Keratinocyte (primary cell): ENCODE results near the gene CAPNS1.

Experiments used
- CTCF ChIP-seq, 3 experiments: IDR thresholded peaks in 1 of 3; conservative IDR thresholded peaks in 1 of 3; optimal IDR thresholded peaks in 1 of 3; 2 replicates in 2 of 3; 3 replicates in 1 of 3; pipeline versions ENCODE3 to v1.5.1; 2011; ENCODE audit warnings: low read length in 3 of 3, mild to moderate bottlenecking in 3 of 3, moderate library complexity in 2 of 3, control low read depth in 1 of 3, inconsistent platforms in 1 of 3; ENCODE audit not compliant: insufficient read depth in 2 of 3; ENCODE audit errors: extremely low read depth in 1 of 3
- EZH2 ChIP-seq: IDR thresholded peaks from one replicate; pipeline ENCODE4 v1.6.1; 2012; ENCODE audit warnings: inconsistent platforms, mild to moderate bottlenecking, low read length, moderate library complexity

GRCh38 chr19:36169084-36169760 is 29.4 kb downstream of the CAPNS1 start:
- TF ChIP-seq CTCF (optimal IDR thresholded peaks at IDR 0.05 in 1 of 3, IDR thresholded peaks at IDR 0.05 in 1 of 3, conservative IDR thresholded peaks at IDR 0.05 in 1 of 3; ENCODE audit: extremely low read depth in 1 of 3, insufficient read depth in 2 of 3, low read length in 3 of 3) (no peak), EZH2 (no peak)
